Hair follicle dermal papilla cell (primary cell): ENCODE results near the gene BTBD6. TPM values are rescaled to one million over a fixed set of nuclear protein-coding genes. Genes with fewer than 3 reads are reported as not detected.

Source experiments
- total RNA-seq: library from RNA; depleted of rRNA; stranded (reverse); fragments of >200 nt; gene quantifications from 2 replicates; pipeline ENCODE4 v1.2.3, GENCODE V29; 2012

The BTBD6 gene
- 48.2 and 59.1 TPM in 2 replicates for total RNA-seq

GRCh38 chr14:105248368-105249181 lies at the start of gene BTBD6:
Gene BTBD6 (plus strand): TSS chr14:105248533. CDS start chr14:105248712, 179 bp downstream.

Other genes with a start within 250 kb of the BTBD6 start
- 10.4 and 12.8 TPM in 2 replicates for gene CDCA4, start 227.4 kb upstream of the BTBD6 start, total RNA-seq
- 0.16 TPM in 1 of 2 replicates, not detected in the other for gene GPR132, start 183.1 kb upstream of the BTBD6 start, total RNA-seq
- gene JAG2, start 79.8 kb upstream of the BTBD6 start, total RNA-seq = 0.61 and 2.3 TPM in 2 replicates
- 8.5 and 8.6 TPM in 2 replicates for gene NUDT14, start 67.2 kb upstream of the BTBD6 start, total RNA-seq
- gene BRF1, start 52.5 kb downstream of the BTBD6 start, total RNA-seq = 47.9 and 48.2 TPM in 2 replicates
- 69.9 and 77.6 TPM in 2 replicates for gene PACS2, start 66.2 kb downstream of the BTBD6 start, total RNA-seq
- 0.36 and 0.49 TPM in 2 replicates for gene TEX22, start 150.0 kb downstream of the BTBD6 start, total RNA-seq
- 55.7 and 65.2 TPM in 2 replicates for gene MTA1, start 171.3 kb downstream of the BTBD6 start, total RNA-seq
- gene CRIP2, start 226.3 kb downstream of the BTBD6 start, total RNA-seq = 55.2 and 76.9 TPM in 2 replicates
- gene CRIP1, start 238.4 kb downstream of the BTBD6 start, total RNA-seq = 13.1 and 26.5 TPM in 2 replicates
- gene TEDC1, start 242.7 kb downstream of the BTBD6 start, total RNA-seq = 2.6 and 4.0 TPM in 2 replicates